Peyer's patch (tissue), 4 donors: ENCODE results near the gene COL8A1.

Source experiments
- CTCF ChIP-seq, 6 experiments: fragments of 450-650 bp in 4 of 6; fragments of 200-600 bp in 2 of 6; sonication (generic) in 1 of 6; IDR thresholded peaks; one replicate each; pipeline ENCODE4 v1.5.1; 2017 to 2019; ENCODE audit warnings: antibody characterized with exemption in 6 of 6, mild to moderate bottlenecking in 3 of 6, moderate library complexity in 1 of 6
- POLR2A ChIP-seq, 2 donors: fragments of 450-650 bp; IDR thresholded peaks; one replicate each; pipeline ENCODE4 v1.5.1; 2017; ENCODE audit warnings: antibody characterized with exemption in 2 of 2, mild to moderate bottlenecking in 2 of 2, moderate library complexity in 2 of 2

- TF ChIP-seq CTCF (IDR thresholded peaks at IDR 0.05) (no peak), POLR2A (IDR thresholded peaks at IDR 0.05) (no peak)
Observed at GRCh38 chr3:99698932-99699331, 60.5 kb downstream of the COL8A1 start.
